HuH-7 (cell line): Measurements from ENCODE around the gene ATP1A3.
A peak's percentile ranks its signal among the peaks of the same experiment; 100 is the strongest.
"Not testable (repeated sequence)": the region's sequence is repeated elsewhere in the genome, so short reads cannot be mapped to it uniquely, and the experiment has no call there.

Source experiments
- DNase-seq: peaks from one replicate; pipeline ENCODE4 v3.0.0; 2011; ENCODE audit warnings: low spot score

The ATP1A3 gene

GRCh38 chr19:41993612-41994483, at the start of gene ATP1A3:
TSS of gene ATP1A3 (minus strand) at chr19:41994230. CDS start at chr19:41994076, 154 bp downstream.
- no peak for DNase-seq

GRCh38 chr19:42042455-42043170, 48.6 kb upstream of the ATP1A3 start:
- DNase-seq = no peak

- DNase-seq = not testable (repeated sequence)
Measured at GRCh38 chr19:42040491-42040890, 46.5 kb upstream of the ATP1A3 start.

- DNase-seq = no peak
Measured at GRCh38 chr19:42040031-42040430, 46.0 kb upstream of the ATP1A3 start.

- no peak for DNase-seq
Measured at GRCh38 chr19:42038666-42039065, 44.6 kb upstream of the ATP1A3 start.

GRCh38 chr19:42037649-42038048, 43.6 kb upstream of the ATP1A3 start:
- no peak for DNase-seq

- DNase-seq = peak; percentile 87
Measured at GRCh38 chr19:42034640-42035391, 40.8 kb upstream of the ATP1A3 start.

GRCh38 chr19:42033413-42033812, 39.4 kb upstream of the ATP1A3 start:
- no peak for DNase-seq

GRCh38 chr19:42032431-42032830, 38.4 kb upstream of the ATP1A3 start:
- DNase-seq = no peak

GRCh38 chr19:42030645-42031440, 36.8 kb upstream of the ATP1A3 start:
- no peak for DNase-seq

- peak; percentile 45 for DNase-seq
Measured at GRCh38 chr19:42028304-42029216, 34.5 kb upstream of the ATP1A3 start.

- DNase-seq = no peak
Measured at GRCh38 chr19:42024622-42025111, 30.6 kb upstream of the ATP1A3 start.

GRCh38 chr19:42023943-42024260, 29.9 kb upstream of the ATP1A3 start:
- no peak for DNase-seq

GRCh38 chr19:42023121-42023942, 29.3 kb upstream of the ATP1A3 start:
- DNase-seq = peak; percentile 66

GRCh38 chr19:42022616-42023015, 28.6 kb upstream of the ATP1A3 start:
- no peak for DNase-seq

- no peak for DNase-seq
Measured at GRCh38 chr19:42021185-42021584, 27.2 kb upstream of the ATP1A3 start.

GRCh38 chr19:42018503-42019193, 24.6 kb upstream of the ATP1A3 start:
- no peak for DNase-seq

- DNase-seq = no peak
Measured at GRCh38 chr19:42017040-42017439, 23.0 kb upstream of the ATP1A3 start.

GRCh38 chr19:42012747-42013146, 18.7 kb upstream of the ATP1A3 start:
- DNase-seq = not testable (repeated sequence)
